GM20000 (cell line): ENCODE results near the gene SETD3.

Experiments
- DNase-seq: peaks from one replicate; pipeline ENCODE4 v3.0.0; 2012; ENCODE audit warnings: low spot score
- TF ChIP-seq, protein P1 (sequence below): IDR thresholded peaks from 2 replicates; pipeline ENCODE4 v1.5.1; 2012; ENCODE audit warnings: mild to moderate bottlenecking, control low read depth; ENCODE audit errors: extremely low read depth, missing control alignments

SETD3 gene

DNA sequence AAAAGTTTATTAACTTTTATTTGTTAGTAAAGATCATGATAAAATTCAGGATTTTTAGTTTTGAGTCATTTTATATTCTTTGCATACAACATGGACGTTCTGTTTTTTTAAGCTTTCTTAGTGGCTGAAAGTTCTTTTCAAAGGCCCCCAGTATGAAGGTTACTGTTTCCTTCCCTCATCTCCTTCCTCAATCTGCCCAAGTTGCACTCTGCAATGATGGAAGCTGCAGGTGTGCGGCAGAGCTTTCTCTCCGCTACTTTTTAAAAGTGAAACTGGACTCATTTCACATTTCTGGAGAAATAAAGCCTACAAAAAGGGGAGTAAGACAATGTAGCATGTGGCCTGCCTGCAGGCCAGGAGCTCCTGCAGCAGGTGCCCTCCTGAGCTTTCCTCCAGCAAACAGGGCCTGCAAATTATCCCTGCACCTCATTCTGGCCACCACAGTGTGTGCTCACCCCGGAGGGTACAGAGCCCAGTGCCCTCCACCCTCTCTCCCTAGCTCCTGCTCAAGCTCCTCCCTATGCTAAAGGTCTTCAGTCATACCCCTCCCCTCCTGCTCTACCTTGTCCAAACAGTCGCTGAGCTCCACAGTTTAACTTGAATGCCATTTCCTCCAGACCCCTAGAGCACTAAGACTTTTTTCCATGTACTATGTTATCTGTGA, 78.9 kb downstream of the SETD3 start:
- TF ChIP-seq, protein P1, sequence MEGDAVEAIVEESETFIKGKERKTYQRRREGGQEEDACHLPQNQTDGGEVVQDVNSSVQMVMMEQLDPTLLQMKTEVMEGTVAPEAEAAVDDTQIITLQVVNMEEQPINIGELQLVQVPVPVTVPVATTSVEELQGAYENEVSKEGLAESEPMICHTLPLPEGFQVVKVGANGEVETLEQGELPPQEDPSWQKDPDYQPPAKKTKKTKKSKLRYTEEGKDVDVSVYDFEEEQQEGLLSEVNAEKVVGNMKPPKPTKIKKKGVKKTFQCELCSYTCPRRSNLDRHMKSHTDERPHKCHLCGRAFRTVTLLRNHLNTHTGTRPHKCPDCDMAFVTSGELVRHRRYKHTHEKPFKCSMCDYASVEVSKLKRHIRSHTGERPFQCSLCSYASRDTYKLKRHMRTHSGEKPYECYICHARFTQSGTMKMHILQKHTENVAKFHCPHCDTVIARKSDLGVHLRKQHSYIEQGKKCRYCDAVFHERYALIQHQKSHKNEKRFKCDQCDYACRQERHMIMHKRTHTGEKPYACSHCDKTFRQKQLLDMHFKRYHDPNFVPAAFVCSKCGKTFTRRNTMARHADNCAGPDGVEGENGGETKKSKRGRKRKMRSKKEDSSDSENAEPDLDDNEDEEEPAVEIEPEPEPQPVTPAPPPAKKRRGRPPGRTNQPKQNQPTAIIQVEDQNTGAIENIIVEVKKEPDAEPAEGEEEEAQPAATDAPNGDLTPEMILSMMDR = no peak
- DNase-seq = no peak

DNA sequence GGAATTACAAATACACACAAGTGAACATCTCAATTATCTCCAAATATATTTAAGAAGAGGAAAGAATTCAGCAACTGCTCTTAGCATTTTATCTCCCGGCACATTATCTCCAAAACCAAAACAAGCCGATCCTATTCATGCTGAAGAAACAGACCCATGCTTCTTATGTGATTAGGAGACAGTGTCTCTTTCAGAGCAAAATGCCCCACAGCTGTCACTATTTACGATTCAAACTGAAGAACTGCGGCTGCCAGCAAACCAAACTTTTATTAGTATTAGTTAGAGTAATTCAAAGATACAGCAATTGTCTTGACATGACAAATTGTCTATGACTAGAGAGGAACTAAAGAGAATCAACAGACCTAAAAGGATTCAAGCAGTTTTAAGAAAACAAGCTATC, 79.4 kb downstream of the SETD3 start:
- TF ChIP-seq, protein P1 = no peak
- no peak for DNase-seq

DNA sequence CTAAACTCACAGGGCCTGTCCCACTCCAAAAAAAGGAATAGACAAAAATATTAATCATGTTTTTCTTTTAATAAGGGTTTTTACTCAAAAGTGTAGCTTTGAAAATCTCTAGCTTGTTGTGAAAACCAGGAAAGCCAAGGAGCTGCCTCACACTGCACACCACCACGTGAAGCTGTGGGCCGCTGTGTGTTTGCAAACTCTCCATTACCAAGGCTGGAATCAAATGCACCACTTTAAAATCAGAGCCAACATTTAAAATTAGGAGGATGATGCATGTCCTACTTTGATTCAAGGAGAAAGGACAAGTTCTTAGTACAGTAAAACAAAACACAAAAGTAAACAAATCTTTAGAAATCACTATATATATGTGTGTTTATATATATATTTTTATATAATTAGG, 83.0 kb downstream of the SETD3 start:
- DNase-seq = no peak
- TF ChIP-seq, protein P1 = no peak

DNA sequence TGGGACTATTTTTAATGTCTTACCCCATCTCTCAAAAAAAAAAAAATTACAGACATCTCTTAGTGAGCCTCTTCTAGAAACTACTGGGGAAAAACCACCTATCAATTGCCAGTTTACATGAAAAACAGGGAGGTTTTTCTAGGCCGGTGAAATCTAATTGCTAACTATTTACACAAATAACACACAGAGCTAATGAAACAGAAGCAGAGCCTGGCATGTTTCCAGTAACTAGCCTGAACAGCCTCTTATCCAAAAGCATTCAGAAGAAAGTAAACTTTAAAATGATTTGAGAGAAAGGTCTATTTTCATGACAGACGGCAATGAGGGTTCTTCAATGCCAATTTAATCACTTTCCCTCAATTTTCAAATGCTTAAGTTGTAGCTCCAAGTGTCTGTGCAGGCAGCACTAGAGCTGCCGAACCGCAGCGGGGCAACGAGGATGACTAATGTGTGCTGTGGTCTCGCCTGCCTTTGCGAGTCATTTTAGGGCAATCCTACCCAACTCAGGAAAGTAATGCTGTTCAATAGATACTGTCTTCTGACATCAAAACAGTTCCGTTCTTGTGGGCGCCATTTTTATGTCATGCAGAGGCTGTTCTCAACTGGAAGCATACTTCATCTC, 84.6 kb downstream of the SETD3 start:
- TF ChIP-seq, protein P1 = no peak
- no peak for DNase-seq

DNA sequence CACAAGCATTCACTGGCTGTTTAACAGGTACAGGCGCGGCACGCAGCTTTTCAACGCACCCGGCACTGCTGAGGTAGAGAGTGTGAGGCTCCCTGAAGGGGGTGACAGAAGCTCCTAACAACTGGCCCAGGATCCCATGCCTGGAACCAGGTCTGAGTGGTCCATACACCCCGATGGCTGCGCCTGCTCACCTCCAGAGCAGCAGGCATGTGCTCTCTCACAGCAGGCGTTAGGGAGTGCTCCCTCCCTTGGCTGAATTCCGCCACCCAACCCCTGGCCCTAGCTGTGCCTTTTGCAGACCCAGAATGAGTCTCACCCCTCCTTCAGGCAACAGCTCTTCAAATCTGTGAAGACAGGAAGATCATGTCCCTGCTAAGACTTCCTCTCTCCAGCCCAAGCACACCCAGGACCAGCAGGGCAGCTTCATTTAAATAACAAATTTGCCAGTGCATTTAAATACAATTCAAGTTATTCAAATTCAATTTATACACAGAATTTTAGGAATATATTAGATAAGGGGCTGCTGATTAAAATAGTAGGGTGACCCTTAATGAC, 86.0 kb downstream of the SETD3 start:
- DNase-seq = no peak
- TF ChIP-seq, protein P1 = no peak

DNA sequence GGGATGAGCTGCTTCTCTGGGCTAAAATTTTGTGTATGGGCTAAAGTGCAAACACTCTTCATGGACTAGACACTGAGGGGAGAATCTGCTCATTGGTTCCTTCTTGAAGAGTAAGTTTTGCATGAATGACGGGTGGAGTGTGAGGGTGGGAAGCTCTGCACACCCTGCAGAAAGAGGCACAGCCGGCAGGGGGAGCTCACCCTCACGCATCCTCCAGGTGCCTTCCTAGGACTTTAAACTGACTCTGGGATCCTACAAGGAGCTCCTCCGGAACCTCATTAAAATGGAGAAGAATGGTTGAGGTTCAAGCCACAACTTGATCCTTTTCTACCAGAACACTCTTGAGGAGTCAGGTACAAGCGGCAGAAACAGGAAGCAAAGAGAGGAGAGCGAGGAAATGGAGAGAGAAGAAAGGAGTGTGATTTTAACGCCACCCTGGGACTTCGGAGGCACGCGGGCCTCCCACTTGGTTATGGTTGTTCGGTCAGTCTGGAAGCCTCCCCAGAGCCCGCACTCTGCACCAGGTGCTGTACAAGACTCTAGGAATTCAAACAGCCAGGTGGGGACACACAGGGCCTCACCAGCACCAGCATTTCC, 87.5 kb downstream of the SETD3 start:
- peak; percentile 61 for DNase-seq

More for the DNA sequence above, 87.5 kb downstream of the SETD3 start:
- TF ChIP-seq, protein P1 = peak; percentile 84
